Measurements from ENCODE around the gene HCFC1.

HCFC1 gene

GRCh38 chrX:153973127-153974002 lies 1.7 kb upstream of the HCFC1 start:
- no peak for DNase-seq

- DNase-seq, result peak; percentile 91 to 92
These were observed 929 bp upstream of the HCFC1 start, which contains the start of gene TMEM187 for GRCh38 chrX:153972368-153973126. Gene TMEM187 (plus strand): TSS chrX:153972754. CDS start chrX:153982063, 9,309 bp downstream.

GRCh38 chrX:153971124-153971449 lies 531 bp downstream of the HCFC1 start:
- DNase-seq, result peak; percentile 89 to 93

GRCh38 chrX:153970357-153971123 lies 1.1 kb downstream of the HCFC1 start:
- DNase-seq, result peak in 1 of 2 donors; percentile 33

GRCh38 chrX:153969904-153970356 lies 1.7 kb downstream of the HCFC1 start:
- peak in 1 of 2 donors; percentile 43 for DNase-seq

- DNase-seq, result no peak
These were observed 2.3 kb downstream of the HCFC1 start for GRCh38 chrX:153969125-153969903.

- DNase-seq, result peak; percentile 39 to 48
These were observed 2.9 kb downstream of the HCFC1 start for GRCh38 chrX:153968754-153969124.

GRCh38 chrX:153968255-153968654 lies 3.4 kb downstream of the HCFC1 start:
- DNase-seq, result no peak

GRCh38 chrX:153967536-153968224 lies 3.9 kb downstream of the HCFC1 start:
- peak in 1 of 2 donors; percentile 51 for DNase-seq

- DNase-seq, result peak in 1 of 2 donors; percentile 36
These were observed 4.6 kb downstream of the HCFC1 start for GRCh38 chrX:153966841-153967535.

GRCh38 chrX:153966283-153966688 lies 5.3 kb downstream of the HCFC1 start:
- no peak for DNase-seq

GRCh38 chrX:153965406-153965805 lies 6.2 kb downstream of the HCFC1 start:
- DNase-seq, result no peak

GRCh38 chrX:153964105-153964504 lies 7.5 kb downstream of the HCFC1 start:
- DNase-seq, result no peak

GRCh38 chrX:153963546-153963945 lies 8.1 kb downstream of the HCFC1 start:
- no peak for DNase-seq

- no peak for DNase-seq
These were observed 10.3 kb downstream of the HCFC1 start for GRCh38 chrX:153961292-153961691.

GRCh38 chrX:153960786-153961185 lies 10.8 kb downstream of the HCFC1 start:
- no peak for DNase-seq

GRCh38 chrX:153960077-153960476 lies 11.5 kb downstream of the HCFC1 start:
- DNase-seq, result no peak

GRCh38 chrX:153959649-153960048 lies 12.0 kb downstream of the HCFC1 start:
- no peak for DNase-seq

GRCh38 chrX:153958605-153959004 lies 13.0 kb downstream of the HCFC1 start:
- DNase-seq, result no peak

GRCh38 chrX:153957224-153957623 lies 14.4 kb downstream of the HCFC1 start:
- no peak for DNase-seq
